Measurements from ENCODE around the gene ANKRD63. TPM values are rescaled to one million over a fixed set of nuclear protein-coding genes. Genes with fewer than 3 reads are reported as not detected.

Gene ANKRD63
- total RNA-seq, 1 donor from 2014 or later, result not detected

DNA sequence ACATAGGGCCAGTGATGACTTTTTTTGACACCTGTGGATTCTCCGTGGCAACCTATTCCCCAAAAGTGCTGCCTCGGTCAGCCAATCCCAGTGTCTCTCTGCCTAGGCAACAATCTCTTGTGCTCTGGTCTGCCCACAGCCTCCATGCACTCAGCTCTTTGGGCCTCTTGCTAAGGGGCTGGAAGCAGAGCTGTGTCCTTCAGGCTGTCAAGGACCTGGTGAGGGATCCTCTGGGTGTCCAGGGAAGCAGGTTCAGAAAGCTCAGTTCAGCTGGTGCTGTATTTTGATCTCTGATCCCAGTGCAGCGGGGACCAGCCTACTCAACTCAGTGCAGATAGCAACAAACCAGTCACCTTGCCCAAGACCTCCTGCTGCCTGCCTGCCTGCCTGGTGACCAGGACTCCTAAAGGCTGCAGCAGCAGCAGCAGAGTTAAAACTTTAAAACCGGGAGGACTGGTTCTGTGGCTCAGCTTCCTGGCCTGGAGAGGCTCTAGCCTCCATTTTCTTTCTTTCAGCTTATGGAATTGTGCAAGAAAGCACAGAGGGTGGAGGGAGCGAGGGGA lies 37.8 kb downstream of the ANKRD63 start:
- no peak overlapping the region for H3K27ac ChIP-seq
- no peak for DNase-seq (ENCODE audit: low spot score)
- no peaks in the 10 kb centered on the region for H3K4me1 ChIP-seq
- Mint-ChIP-seq H3K36me3 (no peaks in the 10 kb centered on the region), H3K4me3 (no peak overlapping the region), H3K27me3 (ENCODE audit: insufficient read depth, low read depth) (peaks cover 5% of the 10 kb centered on the region), H3K4me1 (peaks cover 14% of the 10 kb centered on the region), H3K27ac (no peak overlapping the region), H3K9me3 (no peaks in the 10 kb centered on the region)
- H3K79me2 ChIP-seq (ENCODE audit: low read depth), result no peaks in the 10 kb centered on the region
- H3K36me3 ChIP-seq, result no peaks in the 10 kb centered on the region
- no peaks in the 10 kb centered on the region for H4K20me1 ChIP-seq (ENCODE audit: low read depth)
- peak overlapping the region; percentile 36 for H2AFZ ChIP-seq (replicated peaks)
- no peaks in the 10 kb centered on the region for H3K9me3 ChIP-seq (ENCODE audit: low read depth)
- H3F3A ChIP-seq (ENCODE audit: low read depth), result no peaks in the 10 kb centered on the region
- H3K27me3 ChIP-seq, result peaks cover 3% of the 10 kb centered on the region
- H3K4me3 ChIP-seq, result no peak overlapping the region
- no peak overlapping the region for H3K9ac ChIP-seq
- no peak for TF ChIP-seq EZH2 (IDR thresholded peaks at IDR 0.05)
- TF ChIP-seq, protein P1, sequence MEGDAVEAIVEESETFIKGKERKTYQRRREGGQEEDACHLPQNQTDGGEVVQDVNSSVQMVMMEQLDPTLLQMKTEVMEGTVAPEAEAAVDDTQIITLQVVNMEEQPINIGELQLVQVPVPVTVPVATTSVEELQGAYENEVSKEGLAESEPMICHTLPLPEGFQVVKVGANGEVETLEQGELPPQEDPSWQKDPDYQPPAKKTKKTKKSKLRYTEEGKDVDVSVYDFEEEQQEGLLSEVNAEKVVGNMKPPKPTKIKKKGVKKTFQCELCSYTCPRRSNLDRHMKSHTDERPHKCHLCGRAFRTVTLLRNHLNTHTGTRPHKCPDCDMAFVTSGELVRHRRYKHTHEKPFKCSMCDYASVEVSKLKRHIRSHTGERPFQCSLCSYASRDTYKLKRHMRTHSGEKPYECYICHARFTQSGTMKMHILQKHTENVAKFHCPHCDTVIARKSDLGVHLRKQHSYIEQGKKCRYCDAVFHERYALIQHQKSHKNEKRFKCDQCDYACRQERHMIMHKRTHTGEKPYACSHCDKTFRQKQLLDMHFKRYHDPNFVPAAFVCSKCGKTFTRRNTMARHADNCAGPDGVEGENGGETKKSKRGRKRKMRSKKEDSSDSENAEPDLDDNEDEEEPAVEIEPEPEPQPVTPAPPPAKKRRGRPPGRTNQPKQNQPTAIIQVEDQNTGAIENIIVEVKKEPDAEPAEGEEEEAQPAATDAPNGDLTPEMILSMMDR (IDR thresholded peaks at IDR 0.05), result no peak
- TF ChIP-seq EZH2phosphoT487 (IDR thresholded peaks at IDR 0.05), result no peak
- no peak overlapping the region for H3K4me2 ChIP-seq

DNA sequence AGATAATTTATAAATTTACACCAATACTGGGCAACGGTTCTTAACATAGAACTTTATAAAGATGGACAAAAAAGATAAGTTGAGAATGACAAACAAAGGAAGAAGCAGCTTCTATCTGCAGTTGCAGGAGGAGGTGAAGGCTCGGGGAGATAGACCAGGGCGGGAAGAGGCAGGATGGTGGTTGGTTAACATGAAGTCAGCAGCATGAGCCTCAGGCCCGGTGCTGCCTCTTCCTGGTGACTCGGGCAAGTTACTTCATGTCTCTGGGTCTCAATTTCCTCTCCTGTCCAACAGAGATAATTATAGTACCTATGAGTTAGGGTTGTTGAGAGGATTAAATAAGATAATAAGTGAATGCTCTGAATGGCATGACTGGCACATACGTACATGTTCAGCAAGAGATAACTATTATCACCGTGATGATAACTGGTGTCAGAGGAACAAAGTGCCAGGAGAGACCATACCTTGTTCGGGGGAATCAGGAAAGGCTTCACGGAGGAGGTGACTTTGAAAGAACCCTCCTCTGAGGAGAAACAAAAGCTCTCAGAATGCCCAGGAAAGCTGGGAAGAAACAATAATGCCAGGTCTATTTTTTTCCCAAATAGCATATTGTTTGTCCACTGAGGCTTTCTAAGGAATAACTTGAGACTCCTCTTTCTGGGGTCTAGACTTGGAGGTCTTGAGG lies 39.6 kb downstream of the ANKRD63 start:
- no peak overlapping the region for H3K27ac ChIP-seq
- H3K27ac Mint-ChIP-seq, result no peak overlapping the region
- no peaks in the 10 kb centered on the region for H4K20me1 ChIP-seq (ENCODE audit: low read depth)
- no peak overlapping the region for H2AFZ ChIP-seq (replicated peaks)
- H3K4me2 ChIP-seq, result no peak overlapping the region
- peaks cover 4% of the 10 kb centered on the region for H3K4me1 ChIP-seq
- no peak overlapping the region for H3K9ac ChIP-seq
- no peaks in the 10 kb centered on the region for H3K36me3 ChIP-seq
- TF ChIP-seq, protein P1 (IDR thresholded peaks at IDR 0.05), result no peak
- TF ChIP-seq EZH2phosphoT487 (IDR thresholded peaks at IDR 0.05) (no peak), EZH2 (IDR thresholded peaks at IDR 0.05) (no peak)
- H3K27me3 ChIP-seq, result peaks cover 17% of the 10 kb centered on the region
- DNase-seq (ENCODE audit: low spot score), result no peak
- no peak overlapping the region for H3K4me3 ChIP-seq
- peaks cover 11% of the 10 kb centered on the region for H3K27me3 Mint-ChIP-seq (ENCODE audit: insufficient read depth, low read depth)
- H3K9me3 Mint-ChIP-seq, result no peaks in the 10 kb centered on the region
- no peak overlapping the region for H3K4me3 Mint-ChIP-seq
- H3F3A ChIP-seq (ENCODE audit: low read depth), result no peaks in the 10 kb centered on the region
- no peaks in the 10 kb centered on the region for H3K79me2 ChIP-seq (ENCODE audit: low read depth)
- no peaks in the 10 kb centered on the region for H3K9me3 ChIP-seq (ENCODE audit: low read depth)
- no peaks in the 10 kb centered on the region for H3K36me3 Mint-ChIP-seq
- peaks cover 13% of the 10 kb centered on the region for H3K4me1 Mint-ChIP-seq

DNA sequence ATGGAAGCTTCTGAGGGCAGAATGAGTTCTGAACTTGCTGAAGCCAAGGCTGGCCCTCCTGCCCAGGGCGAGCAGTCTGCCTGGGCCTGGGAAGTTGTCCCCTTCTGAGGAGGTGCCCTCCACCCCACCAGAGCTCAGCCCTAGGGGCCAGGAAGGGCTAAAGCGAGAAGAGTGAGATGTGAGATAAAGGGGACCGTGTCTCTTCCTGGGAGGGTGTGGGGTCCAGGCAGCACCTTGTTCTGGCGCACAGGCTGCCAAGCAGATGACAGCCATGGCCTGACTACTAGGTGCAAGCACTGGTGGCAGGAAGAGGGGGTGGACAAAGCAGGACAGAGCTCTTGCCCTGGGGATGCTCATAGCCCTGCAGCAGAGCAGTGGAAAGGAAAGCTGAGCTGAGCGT lies 40.3 kb downstream of the ANKRD63 start:
- H3K9ac ChIP-seq, result no peak overlapping the region
- Mint-ChIP-seq H3K4me3 (no peak overlapping the region), H3K4me1 (peaks cover 17% of the 10 kb centered on the region), H3K36me3 (no peaks in the 10 kb centered on the region), H3K27ac (no peak overlapping the region), H3K9me3 (no peaks in the 10 kb centered on the region), H3K27me3 (ENCODE audit: insufficient read depth, low read depth) (peaks cover 12% of the 10 kb centered on the region)
- H3K27me3 ChIP-seq, result peaks cover 24% of the 10 kb centered on the region
- H3K27ac ChIP-seq, result no peak overlapping the region
- no peak for TF ChIP-seq EZH2phosphoT487 (IDR thresholded peaks at IDR 0.05)
- TF ChIP-seq, protein P1 (IDR thresholded peaks at IDR 0.05), result no peak
- no peak for TF ChIP-seq EZH2 (IDR thresholded peaks at IDR 0.05)
- no peaks in the 10 kb centered on the region for H3K36me3 ChIP-seq
- no peaks in the 10 kb centered on the region for H3K9me3 ChIP-seq (ENCODE audit: low read depth)
- H3K4me2 ChIP-seq, result no peak overlapping the region
- H2AFZ ChIP-seq (replicated peaks), result no peak overlapping the region
- no peak overlapping the region for H3K4me3 ChIP-seq
- H4K20me1 ChIP-seq (ENCODE audit: low read depth), result no peaks in the 10 kb centered on the region
- H3K79me2 ChIP-seq (ENCODE audit: low read depth), result no peaks in the 10 kb centered on the region
- peaks cover 4% of the 10 kb centered on the region for H3K4me1 ChIP-seq
- DNase-seq (ENCODE audit: low spot score), result no peak
- no peaks in the 10 kb centered on the region for H3F3A ChIP-seq (ENCODE audit: low read depth)
